ENCODE data around the gene CRBN.

The CRBN gene

GRCh38 chr3:3145831-3146230 lies 33.7 kb downstream of the CRBN start:
- Histone ChIP-seq H3K4me1 (ENCODE audit: control insufficient read depth, insufficient read depth, low read length, poor library complexity, severe bottlenecking) (no peaks in the 10 kb centered on the region), H3K36me3 (ENCODE audit: control insufficient read depth, insufficient read depth, low read length) (peaks cover 63% of the 10 kb centered on the region), H3K4me3 (ENCODE audit: insufficient read depth, low read depth, low read length, poor library complexity, severe bottlenecking) (no peak overlapping the region), H3K27me3 (replicated peaks; ENCODE audit: control insufficient read depth, insufficient read depth, low read length, poor library complexity, severe bottlenecking) (no peaks in the 10 kb centered on the region), H3K9me3 (ENCODE audit: control insufficient read depth, low read length) (no peaks in the 10 kb centered on the region), H3K27ac (ENCODE audit: insufficient read depth, low read length, poor library complexity, severe bottlenecking) (no peak overlapping the region)
- no peak for DNase-seq

GRCh38 chr3:3141939-3142338 lies 37.6 kb downstream of the CRBN start:
- Histone ChIP-seq H3K9me3 (ENCODE audit: control insufficient read depth, low read length) (no peaks in the 10 kb centered on the region), H3K4me1 (ENCODE audit: control insufficient read depth, insufficient read depth, low read length, poor library complexity, severe bottlenecking) (no peaks in the 10 kb centered on the region), H3K4me3 (ENCODE audit: insufficient read depth, low read depth, low read length, poor library complexity, severe bottlenecking) (no peak overlapping the region), H3K27ac (ENCODE audit: insufficient read depth, low read length, poor library complexity, severe bottlenecking) (no peak overlapping the region), H3K36me3 (ENCODE audit: control insufficient read depth, insufficient read depth, low read length) (peaks cover 62% of the 10 kb centered on the region), H3K27me3 (replicated peaks; ENCODE audit: control insufficient read depth, insufficient read depth, low read length, poor library complexity, severe bottlenecking) (no peaks in the 10 kb centered on the region)
- no peak for DNase-seq

DNA sequence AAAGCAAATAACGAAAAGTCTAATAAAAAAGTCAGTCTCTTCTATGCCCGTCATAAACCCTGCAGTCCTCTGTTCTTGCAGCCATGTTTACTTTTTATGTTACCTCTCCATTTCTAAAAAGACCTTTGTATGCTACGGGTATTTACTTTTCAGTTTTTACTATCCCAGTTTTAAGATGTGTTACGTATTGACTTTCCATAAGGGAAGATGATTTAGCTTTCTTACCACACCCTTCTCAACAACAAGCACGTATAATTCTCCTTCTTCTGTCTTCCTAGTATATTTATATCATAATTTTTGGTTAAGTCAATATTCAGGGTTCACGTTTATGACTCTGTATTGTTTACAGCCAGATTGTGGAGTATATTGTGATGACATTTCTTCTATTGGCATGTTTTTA lies 42.0 kb downstream of the CRBN start:
- no peak for DNase-seq
- H3K36me3 ChIP-seq (ENCODE audit: control insufficient read depth, insufficient read depth, low read length), result peaks cover 36% of the 10 kb centered on the region

DNA sequence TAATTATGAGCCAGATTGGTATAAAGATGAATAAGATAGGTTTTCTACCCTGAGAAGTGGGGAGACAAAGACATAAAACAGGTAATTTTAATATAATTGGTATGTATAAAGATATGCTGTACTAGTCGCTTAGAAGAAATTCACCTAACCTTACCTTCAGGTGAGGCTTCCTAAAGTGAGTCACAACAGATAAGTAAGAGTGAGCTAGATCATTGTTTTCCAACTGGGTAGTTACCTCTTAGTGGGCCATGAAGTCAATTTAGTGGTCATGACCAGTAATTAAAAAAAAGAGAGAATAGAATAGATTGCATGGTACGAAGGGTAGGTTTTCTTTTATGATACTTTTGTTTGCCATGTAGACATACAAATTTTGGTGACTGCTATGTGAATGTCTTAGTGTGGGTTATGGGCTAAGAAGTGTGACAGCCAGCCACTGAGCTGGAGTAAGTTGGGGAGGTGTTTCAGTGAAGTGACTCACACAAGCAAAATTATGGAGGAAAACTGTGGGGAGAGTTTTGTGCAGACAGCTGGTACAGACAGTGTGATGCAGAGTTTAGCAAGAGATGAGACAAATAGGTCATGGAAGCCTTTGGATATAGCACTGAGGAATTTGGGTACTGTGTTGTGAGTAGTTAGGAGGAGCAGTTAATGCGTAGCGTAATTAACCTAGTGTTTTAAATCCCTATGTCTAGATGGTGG lies 44.6 kb downstream of the CRBN start:
- H3K27ac ChIP-seq (ENCODE audit: insufficient read depth, low read length, poor library complexity, severe bottlenecking), result no peak overlapping the region
- H3K36me3 ChIP-seq (ENCODE audit: control insufficient read depth, insufficient read depth, low read length), result peaks cover 37% of the 10 kb centered on the region

More for the DNA sequence above, 42.0 kb downstream of the CRBN start:
- Histone ChIP-seq H3K4me3 (ENCODE audit: insufficient read depth, low read depth, low read length, poor library complexity, severe bottlenecking) (no peak overlapping the region), H3K9me3 (ENCODE audit: control insufficient read depth, low read length) (no peaks in the 10 kb centered on the region), H3K27ac (ENCODE audit: insufficient read depth, low read length, poor library complexity, severe bottlenecking) (no peak overlapping the region), H3K4me1 (ENCODE audit: control insufficient read depth, insufficient read depth, low read length, poor library complexity, severe bottlenecking) (no peaks in the 10 kb centered on the region), H3K27me3 (replicated peaks; ENCODE audit: control insufficient read depth, insufficient read depth, low read length, poor library complexity, severe bottlenecking) (no peaks in the 10 kb centered on the region)

GRCh38 chr3:3133500-3133899 lies 46.0 kb downstream of the CRBN start:
- Histone ChIP-seq H3K4me1 (ENCODE audit: control insufficient read depth, insufficient read depth, low read length, poor library complexity, severe bottlenecking) (no peaks in the 10 kb centered on the region), H3K9me3 (ENCODE audit: control insufficient read depth, low read length) (no peaks in the 10 kb centered on the region), H3K36me3 (ENCODE audit: control insufficient read depth, insufficient read depth, low read length) (peaks cover 30% of the 10 kb centered on the region), H3K4me3 (ENCODE audit: insufficient read depth, low read depth, low read length, poor library complexity, severe bottlenecking) (no peak overlapping the region), H3K27me3 (replicated peaks; ENCODE audit: control insufficient read depth, insufficient read depth, low read length, poor library complexity, severe bottlenecking) (no peaks in the 10 kb centered on the region), H3K27ac (ENCODE audit: insufficient read depth, low read length, poor library complexity, severe bottlenecking) (no peak overlapping the region)
- no peak for DNase-seq

More for the DNA sequence above, 44.6 kb downstream of the CRBN start:
- Histone ChIP-seq H3K9me3 (ENCODE audit: control insufficient read depth, low read length) (no peaks in the 10 kb centered on the region), H3K4me3 (ENCODE audit: insufficient read depth, low read depth, low read length, poor library complexity, severe bottlenecking) (no peak overlapping the region), H3K4me1 (ENCODE audit: control insufficient read depth, insufficient read depth, low read length, poor library complexity, severe bottlenecking) (no peaks in the 10 kb centered on the region), H3K27me3 (replicated peaks; ENCODE audit: control insufficient read depth, insufficient read depth, low read length, poor library complexity, severe bottlenecking) (no peaks in the 10 kb centered on the region)
- DNase-seq, result no peak

GRCh38 chr3:3129579-3129978 lies 49.9 kb downstream of the CRBN start:
- H3K27ac ChIP-seq (ENCODE audit: insufficient read depth, low read length, poor library complexity, severe bottlenecking), result no peak overlapping the region
- peaks cover 17% of the 10 kb centered on the region for H3K4me1 ChIP-seq (ENCODE audit: control insufficient read depth, insufficient read depth, low read length, poor library complexity, severe bottlenecking)

DNA sequence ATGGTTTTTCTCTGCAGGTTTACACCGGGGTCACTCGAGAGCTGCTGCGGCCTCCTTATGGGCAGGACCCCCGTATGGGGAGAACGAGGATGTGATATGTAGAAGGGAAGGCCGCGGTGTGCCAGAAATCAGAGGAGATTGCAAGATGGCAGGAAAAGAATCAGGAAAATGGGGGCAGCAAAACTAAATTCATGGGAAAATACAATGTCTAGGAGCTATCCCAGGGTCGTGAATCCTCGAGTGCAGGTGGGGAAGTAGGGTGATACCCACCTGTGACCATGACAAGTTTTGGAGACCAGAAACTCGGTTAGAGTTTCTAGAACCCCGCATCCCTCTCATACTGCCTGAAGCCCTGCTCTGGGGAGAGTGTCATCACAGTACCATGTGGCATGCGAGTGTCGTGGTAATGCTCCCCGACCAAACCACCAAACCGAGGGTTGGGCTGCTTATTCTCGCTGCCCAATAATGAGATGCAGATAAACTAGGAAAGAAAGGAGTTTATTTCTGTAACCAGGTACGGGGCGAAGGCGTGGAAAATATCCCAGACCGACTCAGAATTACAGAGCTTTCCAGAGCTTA lies 52.0 kb downstream of the CRBN start:
- peak in 1 of 3 donors; percentile 26 for DNase-seq

More at GRCh38 chr3:3129579-3129978, 49.9 kb downstream of the CRBN start:
- Histone ChIP-seq H3K4me3 (ENCODE audit: insufficient read depth, low read depth, low read length, poor library complexity, severe bottlenecking) (no peak overlapping the region), H3K36me3 (ENCODE audit: control insufficient read depth, insufficient read depth, low read length) (peaks cover 21% of the 10 kb centered on the region), H3K9me3 (ENCODE audit: control insufficient read depth, low read length) (no peaks in the 10 kb centered on the region), H3K27me3 (replicated peaks; ENCODE audit: control insufficient read depth, insufficient read depth, low read length, poor library complexity, severe bottlenecking) (no peaks in the 10 kb centered on the region)
- no peak for DNase-seq

GRCh38 chr3:3126477-3127431 lies 52.7 kb downstream of the CRBN start, which contains the start of gene TRNT1:
TRNT1 (plus strand) TSS chr3:3126940; CDS start chr3:3129041, 2,101 bp downstream.
- Histone ChIP-seq H3K36me3 (ENCODE audit: control insufficient read depth, insufficient read depth, low read length) (peaks cover 14% of the 10 kb centered on the region), H3K4me1 (ENCODE audit: control insufficient read depth, insufficient read depth, low read length, poor library complexity, severe bottlenecking) (peaks cover 17% of the 10 kb centered on the region), H3K27me3 (replicated peaks; ENCODE audit: control insufficient read depth, insufficient read depth, low read length, poor library complexity, severe bottlenecking) (no peaks in the 10 kb centered on the region), H3K27ac (ENCODE audit: insufficient read depth, low read length, poor library complexity, severe bottlenecking) (peak within 1 kb of the TSS; percentile 93), H3K9me3 (ENCODE audit: control insufficient read depth, low read length) (no peaks in the 10 kb centered on the region), H3K4me3 (ENCODE audit: insufficient read depth, low read depth, low read length, poor library complexity, severe bottlenecking) (peak within 1 kb of the TSS; percentile 68)
- DNase-seq, result peak; percentile 91 to 93 (median 92)

More for the DNA sequence above, 52.0 kb downstream of the CRBN start:
- H3K27me3 ChIP-seq (replicated peaks; ENCODE audit: control insufficient read depth, insufficient read depth, low read length, poor library complexity, severe bottlenecking), result no peaks in the 10 kb centered on the region
- peaks cover 14% of the 10 kb centered on the region for H3K36me3 ChIP-seq (ENCODE audit: control insufficient read depth, insufficient read depth, low read length)
- H3K4me1 ChIP-seq (ENCODE audit: control insufficient read depth, insufficient read depth, low read length, poor library complexity, severe bottlenecking), result peaks cover 17% of the 10 kb centered on the region
- peak overlapping the region; percentile 68 for H3K4me3 ChIP-seq (ENCODE audit: insufficient read depth, low read depth, low read length, poor library complexity, severe bottlenecking)
- H3K9me3 ChIP-seq (ENCODE audit: control insufficient read depth, low read length), result no peaks in the 10 kb centered on the region
- H3K27ac ChIP-seq (ENCODE audit: insufficient read depth, low read length, poor library complexity, severe bottlenecking), result peak overlapping the region; percentile 93

GRCh38 chr3:3125977-3126376 lies 53.5 kb downstream of the CRBN start:
- DNase-seq, result no peak
- H3K4me1 ChIP-seq (ENCODE audit: control insufficient read depth, insufficient read depth, low read length, poor library complexity, severe bottlenecking), result peaks cover 17% of the 10 kb centered on the region
- peak overlapping the region; percentile 93 for H3K27ac ChIP-seq (ENCODE audit: insufficient read depth, low read length, poor library complexity, severe bottlenecking)
- no peaks in the 10 kb centered on the region for H3K9me3 ChIP-seq (ENCODE audit: control insufficient read depth, low read length)
- H3K27me3 ChIP-seq (replicated peaks; ENCODE audit: control insufficient read depth, insufficient read depth, low read length, poor library complexity, severe bottlenecking), result no peaks in the 10 kb centered on the region
- H3K4me3 ChIP-seq (ENCODE audit: insufficient read depth, low read depth, low read length, poor library complexity, severe bottlenecking), result peak overlapping the region; percentile 68
- H3K36me3 ChIP-seq (ENCODE audit: control insufficient read depth, insufficient read depth, low read length), result peaks cover 14% of the 10 kb centered on the region

Data from effector memory CD4-positive, alpha-beta T cell (primary cell).